Upper lobe of left lung (tissue), 6 donors: ENCODE measurements around the gene C2orf76. TPM values are rescaled to one million over a fixed set of nuclear protein-coding genes. Genes with fewer than 3 reads are reported as not detected.
"Not testable (repeated sequence)": the region's sequence is repeated elsewhere in the genome, so short reads cannot be mapped to it uniquely, and the experiment has no call there.

Experiments
- ATAC-seq, 2 donors: fragments of 200-7000 bp; cut with Tn5 transposase; one replicate each; pipeline ENCODE4 v1.9.1; 2022; ENCODE audit warnings: mild to moderate bottlenecking in 2 of 2, moderate library complexity in 2 of 2; ENCODE audit not compliant: low FRiP score in 2 of 2
- DNase-seq, 2 donors: peaks; one replicate each; pipeline ENCODE4 v3.0.0-alpha.2; 2019 to 2020
- H3K27ac ChIP-seq, 4 donors: fragments of 200-600 bp; sonication (generic); one replicate each; pipeline ENCODE4 v1.5.1; 2016 to 2019
- H3K27me3 ChIP-seq, 4 donors: fragments of 200-600 bp; sonication (generic); one replicate each; pipeline ENCODE4 v1.5.1; 2017 to 2019
- H3K36me3 ChIP-seq, 4 donors: fragments of 200-600 bp; sonication (generic); one replicate each; pipeline ENCODE4 v1.5.1; 2016 to 2019
- H3K4me1 ChIP-seq, 4 donors: fragments of 200-600 bp; sonication (generic); one replicate each; pipeline ENCODE4 v1.5.1; 2018 to 2019
- H3K4me3 ChIP-seq, 4 donors: fragments of 200-600 bp; sonication (generic); one replicate each; pipeline ENCODE4 v1.5.1; 2017 to 2019; ENCODE audit warnings: mild to moderate bottlenecking in 2 of 4, moderate library complexity in 1 of 4
- H3K9me3 ChIP-seq, 4 donors: fragments of 200-600 bp; sonication (generic); one replicate each; pipeline ENCODE4 v1.5.1; 2018 to 2019
- EP300 ChIP-seq, 4 donors: sonication (generic); formaldehyde crosslinking; IDR thresholded peaks; one replicate each; pipeline ENCODE4 v1.5.1; 2017; ENCODE audit warnings: antibody characterized with exemption in 4 of 4, control low read depth in 2 of 4
- POLR2A ChIP-seq, 4 donors: fragments of 450-650 bp; IDR thresholded peaks; one replicate each; pipeline ENCODE4 v1.5.1; 2016 to 2017; ENCODE audit warnings: antibody characterized with exemption in 4 of 4, mild to moderate bottlenecking in 2 of 4
- POLR2AphosphoS5 ChIP-seq, 2 donors: sonication (generic); formaldehyde crosslinking; IDR thresholded peaks; one replicate each; pipeline ENCODE4 v1.5.1; 2017; ENCODE audit warnings: antibody characterized with exemption in 2 of 2
- WGBS, 2 donors: methylation state at CpG; one replicate each; pipeline ENCODE4 v1.1.5; 2017 to 2018; 5-methylcytosine and 5-hydroxymethylcytosine counted together
- total RNA-seq, 6 donors: library from RNA; depleted of rRNA in 4 of 6; stranded (reverse); fragments of >200 nt in 4 of 6; gene quantifications; one replicate each; pipeline versions ENCODE4 v1.1.0 to v1.2.1, GENCODE V29; 2016 to 2021
- TF ChIP-seq, protein P1 (sequence below), 6 experiments: fragments of 450-650 bp in 4 of 6; fragments of 200-600 bp in 2 of 6; sonication (generic) in 2 of 6; IDR thresholded peaks; one replicate each; pipeline ENCODE4 v1.5.1; 2016 to 2019; ENCODE audit warnings: antibody characterized with exemption in 6 of 6
- donor health status: DM: no; HTN: no; CAD: no; lungs with moderate emphysema.
- donor health status: DM: no; HTN: yes; CAD: no; lungs with severe emphysema.

Gene C2orf76
- total RNA-seq, 6 donors from 2014 or later: 3.3 to 14.7 (median 6.2) TPM; not detected in 1

DNA sequence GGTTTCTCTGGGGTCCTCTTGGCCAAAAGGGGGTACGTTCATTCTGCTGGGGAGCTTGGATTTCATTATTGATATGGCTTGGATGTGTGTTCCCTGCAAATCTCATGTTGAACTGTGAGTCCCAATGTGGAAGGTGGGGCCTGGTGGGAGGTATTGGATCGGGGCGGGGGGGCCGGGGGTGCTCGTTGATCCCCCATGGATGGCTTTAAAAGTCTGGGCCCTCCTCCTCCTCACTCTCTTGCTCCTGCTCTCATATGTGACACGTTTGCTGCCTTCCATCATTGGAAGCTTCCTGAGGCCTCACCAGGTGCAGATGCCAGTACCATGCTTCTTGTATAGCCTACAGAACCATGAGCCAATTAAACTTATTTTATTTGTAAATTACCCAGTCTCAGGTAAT is 11.9 kb upstream of the C2orf76 start:
- Histone ChIP-seq H3K9me3 (peaks cover 0 to 7% (median under 1%) of the 10 kb centered on the region in 4 donors), H3K27ac (no peak overlapping the region), H3K4me1 (no peaks in the 10 kb centered on the region), H3K4me3 (no peak overlapping the region), H3K36me3 (peaks cover 4 to 10% (median 8%) of the 10 kb centered on the region in 4 donors), H3K27me3 (no peaks in the 10 kb centered on the region)
- no peak for DNase-seq
- no peak for ATAC-seq
- 93 to 96% methylated on average over 2 to 6 of the region's 6 CpGs for WGBS, 2 donors
- TF ChIP-seq, protein P1, sequence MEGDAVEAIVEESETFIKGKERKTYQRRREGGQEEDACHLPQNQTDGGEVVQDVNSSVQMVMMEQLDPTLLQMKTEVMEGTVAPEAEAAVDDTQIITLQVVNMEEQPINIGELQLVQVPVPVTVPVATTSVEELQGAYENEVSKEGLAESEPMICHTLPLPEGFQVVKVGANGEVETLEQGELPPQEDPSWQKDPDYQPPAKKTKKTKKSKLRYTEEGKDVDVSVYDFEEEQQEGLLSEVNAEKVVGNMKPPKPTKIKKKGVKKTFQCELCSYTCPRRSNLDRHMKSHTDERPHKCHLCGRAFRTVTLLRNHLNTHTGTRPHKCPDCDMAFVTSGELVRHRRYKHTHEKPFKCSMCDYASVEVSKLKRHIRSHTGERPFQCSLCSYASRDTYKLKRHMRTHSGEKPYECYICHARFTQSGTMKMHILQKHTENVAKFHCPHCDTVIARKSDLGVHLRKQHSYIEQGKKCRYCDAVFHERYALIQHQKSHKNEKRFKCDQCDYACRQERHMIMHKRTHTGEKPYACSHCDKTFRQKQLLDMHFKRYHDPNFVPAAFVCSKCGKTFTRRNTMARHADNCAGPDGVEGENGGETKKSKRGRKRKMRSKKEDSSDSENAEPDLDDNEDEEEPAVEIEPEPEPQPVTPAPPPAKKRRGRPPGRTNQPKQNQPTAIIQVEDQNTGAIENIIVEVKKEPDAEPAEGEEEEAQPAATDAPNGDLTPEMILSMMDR (IDR thresholded peaks at IDR 0.05): no peak
- TF ChIP-seq POLR2A (IDR thresholded peaks at IDR 0.05) (no peak), EP300 (IDR thresholded peaks at IDR 0.05) (no peak), POLR2AphosphoS5 (IDR thresholded peaks at IDR 0.05) (no peak)

DNA sequence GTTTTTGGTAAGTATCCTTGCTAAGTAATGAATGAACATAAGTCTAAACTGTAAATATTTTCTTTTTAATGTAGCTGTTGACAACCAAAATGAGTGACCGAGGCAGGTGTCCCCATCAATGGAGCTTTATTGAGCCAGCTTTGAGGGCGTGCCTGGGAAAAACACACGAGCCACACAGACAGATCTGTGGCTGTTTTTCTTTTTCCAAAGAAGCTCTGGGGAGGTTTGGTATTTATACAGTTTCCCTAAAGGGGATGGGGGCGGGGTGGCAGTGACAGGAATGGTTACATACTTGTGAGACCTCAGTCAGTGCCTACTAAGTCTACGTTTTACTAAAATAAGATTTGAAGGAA is 11.3 kb upstream of the C2orf76 start:
- 63 to 69% methylated on average over 5 of the region's 5 CpGs for WGBS, 2 donors

DNA sequence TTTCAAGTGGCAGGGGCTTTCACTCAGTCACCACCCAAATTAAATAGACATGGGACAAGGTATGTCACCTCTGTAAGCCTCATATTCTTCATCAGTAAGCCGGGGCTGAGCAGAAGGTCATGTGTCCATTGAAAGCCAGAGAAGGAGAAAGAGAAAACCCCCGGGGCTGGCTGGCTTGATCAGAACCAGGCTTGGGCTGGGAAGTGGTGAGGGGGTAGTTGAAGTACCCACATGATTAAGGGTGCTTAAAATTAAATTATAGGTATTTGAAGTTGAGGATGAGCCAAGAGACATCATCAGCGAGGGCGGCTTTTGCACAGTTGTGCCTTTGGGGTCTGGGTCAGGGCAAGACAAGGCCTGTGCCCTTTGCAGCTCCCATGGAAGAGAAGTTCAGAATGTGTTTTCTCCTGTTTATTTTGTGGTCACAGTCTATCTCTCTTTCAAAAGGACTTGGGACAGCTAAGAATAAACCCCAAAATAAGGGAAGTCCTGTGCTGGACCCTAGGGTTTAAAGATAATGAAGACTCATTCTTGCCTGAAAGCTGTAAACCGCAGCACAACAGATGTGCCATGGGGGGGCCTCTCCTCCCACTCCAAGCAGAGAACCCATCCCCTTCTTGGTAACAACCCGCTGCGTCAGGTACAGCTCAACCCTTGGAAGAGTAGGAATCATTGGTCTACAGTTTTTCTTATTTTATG is 10.8 kb upstream of the C2orf76 start:
- peaks cover 11 to 22% (median 19%) of the 10 kb centered on the region in 4 donors for H3K36me3 ChIP-seq
- ATAC-seq: no peak
- no peaks in the 10 kb centered on the region for H3K27me3 ChIP-seq
- no peak for TF ChIP-seq POLR2A (IDR thresholded peaks at IDR 0.05)
- no peak for TF ChIP-seq EP300 (IDR thresholded peaks at IDR 0.05)
- TF ChIP-seq POLR2AphosphoS5 (IDR thresholded peaks at IDR 0.05): no peak
- TF ChIP-seq, protein P1 (IDR thresholded peaks at IDR 0.05): no peak
- WGBS, 2 donors: 78 to 86% methylated on average over 7 of the region's 7 CpGs
- H3K4me3 ChIP-seq: no peak overlapping the region
- H3K27ac ChIP-seq: no peak overlapping the region
- DNase-seq: no peak
- no peaks in the 10 kb centered on the region for H3K4me1 ChIP-seq
- peaks cover 0 to 10% (median 3%) of the 10 kb centered on the region in 4 donors for H3K9me3 ChIP-seq

More for the DNA sequence above, 11.3 kb upstream of the C2orf76 start:
- peaks cover 7 to 16% (median 14%) of the 10 kb centered on the region in 4 donors for H3K36me3 ChIP-seq
- H3K27me3 ChIP-seq: no peaks in the 10 kb centered on the region
- H3K27ac ChIP-seq: no peak overlapping the region
- no peaks in the 10 kb centered on the region for H3K4me1 ChIP-seq
- DNase-seq: no peak
- no peak for TF ChIP-seq EP300 (IDR thresholded peaks at IDR 0.05)
- TF ChIP-seq POLR2A (IDR thresholded peaks at IDR 0.05): no peak
- TF ChIP-seq, protein P1 (IDR thresholded peaks at IDR 0.05): no peak
- TF ChIP-seq POLR2AphosphoS5 (IDR thresholded peaks at IDR 0.05): no peak
- H3K9me3 ChIP-seq: peaks cover 0 to 10% (median 3%) of the 10 kb centered on the region in 4 donors
- no peak overlapping the region for H3K4me3 ChIP-seq
- ATAC-seq: no peak

DNA sequence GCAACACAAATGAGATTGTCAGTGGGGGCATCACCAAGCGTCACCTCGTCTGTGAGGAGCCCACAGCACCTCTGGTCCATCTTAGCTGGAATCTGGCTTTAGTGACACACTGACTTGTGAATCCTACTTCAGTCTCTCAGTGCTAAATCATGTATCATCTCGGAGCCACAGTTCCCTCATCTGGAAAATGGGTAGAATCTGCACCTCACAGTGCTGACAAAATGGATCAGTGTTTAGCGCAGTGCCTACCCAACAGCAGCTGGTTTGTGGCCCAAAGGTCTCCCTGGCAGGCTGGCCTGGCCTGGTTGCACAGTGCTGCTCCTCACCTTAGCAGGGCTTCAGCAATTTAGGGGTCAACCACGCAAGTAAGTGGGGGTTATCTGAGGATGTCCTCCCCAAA is 10.2 kb upstream of the C2orf76 start:
- peaks cover 0 to 10% (median 3%) of the 10 kb centered on the region in 4 donors for H3K9me3 ChIP-seq
- H3K27ac ChIP-seq: no peak overlapping the region
- H3K36me3 ChIP-seq: peaks cover 16 to 28% (median 25%) of the 10 kb centered on the region in 4 donors
- WGBS, 2 donors: 88 to 96% methylated on average over 5 of the region's 5 CpGs
- H3K4me3 ChIP-seq: no peak overlapping the region
- ATAC-seq (no peak), DNase-seq (no peak)
- no peaks in the 10 kb centered on the region for H3K27me3 ChIP-seq
- H3K4me1 ChIP-seq: no peaks in the 10 kb centered on the region
- TF ChIP-seq POLR2A (IDR thresholded peaks at IDR 0.05) (no peak), EP300 (IDR thresholded peaks at IDR 0.05) (no peak), POLR2AphosphoS5 (IDR thresholded peaks at IDR 0.05) (no peak)
- TF ChIP-seq, protein P1 (IDR thresholded peaks at IDR 0.05): no peak

DNA sequence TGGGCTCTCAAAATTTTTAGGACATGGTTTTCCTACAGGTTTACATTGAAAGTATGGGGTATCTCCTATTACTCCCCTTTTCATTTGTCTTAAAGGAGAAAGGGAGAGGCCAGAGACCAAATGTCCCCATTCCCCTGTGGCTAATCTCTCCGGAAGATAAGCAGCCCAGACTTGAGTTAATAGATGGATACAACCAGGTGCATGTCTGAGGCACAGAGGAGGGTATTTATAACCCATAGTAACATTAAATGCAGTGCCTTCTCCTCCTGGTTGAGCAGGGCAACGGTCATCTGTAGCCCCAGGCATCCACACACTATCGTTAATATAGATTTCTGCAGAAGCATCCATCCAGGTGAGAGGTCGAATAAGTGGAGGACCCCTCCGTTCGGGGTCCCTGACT is 9.8 kb upstream of the C2orf76 start:
- WGBS, 2 donors: 93 to 94% methylated on average over 6 of the region's 6 CpGs
- not testable (repeated sequence) for H3K27ac ChIP-seq, H3K27me3 ChIP-seq, H3K4me1 ChIP-seq, H3K4me3 ChIP-seq, H3K9me3 ChIP-seq, ATAC-seq, DNase-seq
- peaks cover 19 to 32% (median 29%) of the 10 kb centered on the region in 4 donors for H3K36me3 ChIP-seq

DNA sequence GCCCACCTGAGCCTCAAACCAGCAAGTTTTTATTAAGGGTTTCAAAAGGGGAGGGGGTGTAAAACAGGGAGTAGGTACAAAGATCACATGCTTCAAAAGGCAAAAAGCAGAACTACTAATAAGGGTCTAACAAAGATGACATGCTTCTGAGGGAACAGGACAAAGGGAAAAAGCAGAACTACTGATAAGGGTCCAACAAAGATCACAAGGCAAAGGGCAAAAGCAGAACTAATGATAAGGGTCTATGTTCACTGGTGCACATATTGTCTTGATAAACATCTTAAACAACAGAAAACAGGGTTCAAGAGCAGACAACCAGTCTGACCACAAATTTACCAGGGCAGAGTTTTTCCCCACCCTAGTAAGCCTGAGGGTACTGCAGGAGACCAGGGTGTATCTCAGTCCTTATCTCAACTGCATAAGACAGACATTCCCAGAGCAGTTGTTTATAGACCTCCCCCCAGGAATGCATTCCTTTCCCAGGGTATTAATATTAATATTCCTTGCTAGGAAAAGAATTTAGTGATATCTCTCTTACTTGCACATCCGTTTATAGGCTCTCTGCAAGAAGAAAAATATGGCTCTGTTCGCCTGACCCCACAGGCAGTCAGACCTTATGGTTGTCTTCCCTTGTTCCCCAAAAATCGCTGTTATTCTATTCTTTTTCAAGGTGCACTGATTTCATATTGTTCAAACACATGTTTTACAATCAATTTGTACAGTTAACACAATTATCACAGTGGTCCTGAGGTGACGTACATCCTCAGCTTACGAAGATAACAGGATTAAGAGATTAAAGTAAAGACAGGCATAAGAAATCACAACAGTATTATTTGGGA is 7.5 kb upstream of the C2orf76 start:
- H3K4me1 ChIP-seq, H3K27ac ChIP-seq, H3K27me3 ChIP-seq, H3K4me3 ChIP-seq, ATAC-seq, H3K9me3 ChIP-seq, DNase-seq: not testable (repeated sequence)
- H3K36me3 ChIP-seq: peaks cover 32 to 55% (median 47%) of the 10 kb centered on the region in 4 donors
- WGBS, 2 donors: 97 to 98% methylated on average over 5 of the region's 5 CpGs
